GM10248 (cell line): ENCODE data around the gene PRPF38A.
"Not testable (repeated sequence)": the region's sequence is repeated elsewhere in the genome, so short reads cannot be mapped to it uniquely, and the experiment has no call there.

Experiments used
- CTCF ChIA-PET: fragments of 300-600 bp; sonication (Branson Sonifier 250); formaldehyde crosslinking; extraction: SDS; loops from one replicate; lab custom pipeline; 2021; ENCODE audit warnings: antibody characterized with exemption; lab: Yijun Ruan, JAX
- POLR2A ChIA-PET: fragments of 350-650 bp; sonication (Branson Sonifier 250); formaldehyde crosslinking; extraction: SDS; loops from one replicate; lab custom pipeline; 2020; ENCODE audit warnings: antibody characterized with exemption; lab: Yijun Ruan, JAX
- DNase-seq: peaks from one replicate; pipeline ENCODE4 v3.0.0; 2012; ENCODE audit errors: extremely low spot score
- TF ChIP-seq, protein P1 (sequence below): IDR thresholded peaks from 2 replicates; pipeline ENCODE4 v1.5.1; 2012; ENCODE audit warnings: mild to moderate bottlenecking, low read depth; ENCODE audit errors: extremely low read depth, missing control alignments, control extremely low read depth

The PRPF38A gene

DNA sequence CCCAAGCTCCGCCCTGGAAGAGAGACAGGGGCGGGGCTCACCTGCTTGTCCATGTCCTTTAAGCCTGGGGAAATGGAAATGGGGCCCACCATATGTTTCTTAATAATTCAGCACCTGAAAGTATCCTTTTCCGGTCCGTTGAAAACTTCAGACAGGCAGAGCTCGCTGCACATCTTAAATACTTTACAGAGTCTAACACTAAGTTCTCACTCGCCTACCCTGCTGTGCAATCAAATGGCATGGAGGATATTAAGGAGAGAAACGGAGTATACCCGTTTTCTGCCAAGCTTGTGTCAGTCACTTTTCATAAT, 37.9 kb upstream of the PRPF38A start:
- CTCF ChIA-PET, result interaction anchor here (1.3 kb wide), 1 partner anchor 35 kb away, joined by 3 read pairs; no protein-coding TSS in a partner anchor
- DNase-seq, result no peak
- POLR2A ChIA-PET, result interaction anchor here (0.7 kb wide), 1 partner anchor 690 kb away, joined by 3 read pairs; no protein-coding TSS in a partner anchor
- TF ChIP-seq, protein P1, sequence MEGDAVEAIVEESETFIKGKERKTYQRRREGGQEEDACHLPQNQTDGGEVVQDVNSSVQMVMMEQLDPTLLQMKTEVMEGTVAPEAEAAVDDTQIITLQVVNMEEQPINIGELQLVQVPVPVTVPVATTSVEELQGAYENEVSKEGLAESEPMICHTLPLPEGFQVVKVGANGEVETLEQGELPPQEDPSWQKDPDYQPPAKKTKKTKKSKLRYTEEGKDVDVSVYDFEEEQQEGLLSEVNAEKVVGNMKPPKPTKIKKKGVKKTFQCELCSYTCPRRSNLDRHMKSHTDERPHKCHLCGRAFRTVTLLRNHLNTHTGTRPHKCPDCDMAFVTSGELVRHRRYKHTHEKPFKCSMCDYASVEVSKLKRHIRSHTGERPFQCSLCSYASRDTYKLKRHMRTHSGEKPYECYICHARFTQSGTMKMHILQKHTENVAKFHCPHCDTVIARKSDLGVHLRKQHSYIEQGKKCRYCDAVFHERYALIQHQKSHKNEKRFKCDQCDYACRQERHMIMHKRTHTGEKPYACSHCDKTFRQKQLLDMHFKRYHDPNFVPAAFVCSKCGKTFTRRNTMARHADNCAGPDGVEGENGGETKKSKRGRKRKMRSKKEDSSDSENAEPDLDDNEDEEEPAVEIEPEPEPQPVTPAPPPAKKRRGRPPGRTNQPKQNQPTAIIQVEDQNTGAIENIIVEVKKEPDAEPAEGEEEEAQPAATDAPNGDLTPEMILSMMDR, result no peak

DNA sequence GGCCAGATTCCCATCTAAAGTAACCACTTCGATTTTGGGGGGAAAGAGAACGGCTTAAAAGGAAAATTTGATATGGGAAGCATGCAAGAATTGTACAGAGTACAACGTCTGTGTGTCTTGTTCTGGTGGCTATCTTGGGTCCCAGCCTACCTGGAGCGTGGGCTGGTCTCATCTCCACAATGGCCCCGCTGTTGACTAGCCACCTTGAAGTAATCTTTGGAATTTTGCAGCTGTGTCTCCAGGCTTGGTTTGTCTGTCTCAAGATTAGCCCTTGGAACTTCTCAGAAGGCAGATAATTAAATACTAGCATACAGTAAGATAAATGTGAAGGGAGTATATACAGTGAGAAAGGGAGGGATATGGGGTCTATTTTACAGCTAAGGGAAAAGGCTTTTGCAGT, 37.1 kb upstream of the PRPF38A start:
- ChIA-PET CTCF (interaction anchor here (1.5 kb wide), 1 partner anchor 319 kb away, joined by 5 read pairs; no protein-coding TSS in a partner anchor), POLR2A (no interaction called here)

GRCh38 chr1:52368383-52369172, 35.8 kb upstream of the PRPF38A start:
- peak; percentile 69 for DNase-seq
- ChIA-PET POLR2A (interaction anchor here (0.7 kb wide), 2 partner anchors 102 to 404 kb away, joined by 3 read pairs; no protein-coding TSS in a partner anchor), CTCF (interaction anchor here (0.7 to 1.2 kb wide), 3 partner anchors 28 to 576 kb away, joined by 3 to 4 read pairs (median 4); no protein-coding TSS in a partner anchor)
- TF ChIP-seq, protein P1, result peak; percentile 22

More for the DNA sequence above, 37.1 kb upstream of the PRPF38A start:
- TF ChIP-seq, protein P1, result no peak
- no peak for DNase-seq

- POLR2A ChIA-PET, DNase-seq: not testable (repeated sequence)
- CTCF ChIA-PET, result interaction anchor here (1.2 kb wide), 1 partner anchor 27 kb away, joined by 4 read pairs; no protein-coding TSS in a partner anchor
These were observed 34.6 kb upstream of the PRPF38A start for GRCh38 chr1:52369851-52370250.

DNA sequence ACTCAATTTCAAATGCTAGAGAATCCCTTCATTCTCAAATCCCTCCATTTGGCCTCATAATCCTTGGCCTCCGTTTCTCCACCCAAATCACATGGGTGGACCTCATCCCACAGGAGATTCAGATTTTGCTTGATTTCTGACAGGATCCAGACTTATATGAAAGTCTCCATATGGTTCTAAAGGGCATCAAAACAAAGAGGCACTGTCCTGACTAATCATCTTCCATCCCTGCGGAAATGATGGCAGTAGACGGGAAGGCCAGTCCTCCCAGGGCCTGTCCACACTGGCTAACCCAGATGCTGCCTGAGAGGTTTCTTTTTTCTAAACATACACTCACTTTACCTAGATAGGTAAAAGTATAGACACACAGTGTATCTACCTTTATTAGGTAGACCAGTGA, 19.0 kb upstream of the PRPF38A start:
- ChIA-PET POLR2A (no interaction called here), CTCF (no interaction called here)
- TF ChIP-seq, protein P1, result no peak
- DNase-seq, result no peak

DNA sequence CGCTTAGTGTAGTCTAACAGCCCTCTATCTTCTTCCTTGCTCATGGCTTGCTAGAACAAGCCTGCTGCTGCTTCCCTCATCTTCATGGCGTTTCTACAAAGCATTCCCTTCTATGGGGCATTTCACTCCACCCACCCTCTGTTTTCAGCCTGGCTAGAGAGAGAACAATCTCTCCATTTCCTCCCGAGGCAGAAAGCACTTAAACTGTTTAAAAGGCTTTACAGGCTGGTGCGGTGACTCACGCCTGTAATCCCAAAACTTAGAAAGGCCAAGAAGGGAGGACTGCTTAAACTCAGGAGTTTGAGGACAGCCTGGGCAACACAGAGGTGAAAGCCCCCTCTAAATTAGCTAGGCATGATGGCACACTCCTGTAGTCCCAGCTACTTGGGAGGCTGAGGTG, 17.9 kb upstream of the PRPF38A start:
- no peak for DNase-seq
- ChIA-PET POLR2A (no interaction called here), CTCF (no interaction called here)
- TF ChIP-seq, protein P1, result no peak

DNA sequence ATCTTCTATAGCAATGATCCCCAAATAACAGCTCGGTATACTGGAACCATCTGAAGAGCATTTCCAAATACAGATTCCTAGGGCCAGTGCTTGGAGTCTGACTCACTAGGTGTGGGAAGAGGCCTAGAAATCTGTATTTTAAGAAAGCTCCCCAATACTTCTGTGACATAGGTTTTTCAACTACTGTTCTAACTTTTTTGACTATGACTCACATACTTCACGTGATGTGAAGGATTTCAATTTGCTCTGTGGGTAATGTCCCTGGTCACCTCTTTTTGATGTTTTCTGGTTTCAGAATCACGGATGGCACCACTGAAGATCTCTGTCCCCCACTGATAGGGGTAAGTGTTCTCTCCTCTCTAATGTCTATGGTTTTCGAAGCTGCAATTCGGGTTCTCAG, 11.2 kb upstream of the PRPF38A start:
- ChIA-PET CTCF (interaction anchor here (0.7 to 1.7 kb wide), 3 partner anchors 8 to 19 kb away, joined by 3 to 7 read pairs (median 3); partner anchors contain the start of genes ORC1 and PRPF38A), POLR2A (no interaction called here)
- DNase-seq, result no peak
- TF ChIP-seq, protein P1, result no peak
